Activated naive CD8-positive, alpha-beta T cell treated with anti-CD3 and anti-CD28 coated beads, Interleukin-2, amount 50 U/mL, for 24 hours (primary cell): ENCODE measurements around the gene POMT2.
"Not testable (repeated sequence)": the region's sequence is repeated elsewhere in the genome, so short reads cannot be mapped to it uniquely, and the experiment has no call there.

ENCODE experiments used
- ATAC-seq: fragments of 150-1000 bp; cut with Tn5 transposase; one replicate; pipeline ENCODE4 v1.10.0; 2021
- DNase-seq: peaks from one replicate; pipeline ENCODE4 v3.0.0; 2021
- H3K27ac Mint-ChIP-seq: one replicate; pipeline ENCODE4 v1.8.0; 2021; ENCODE audit warnings: mild to moderate bottlenecking, mixed read lengths
- H3K27me3 Mint-ChIP-seq: one replicate; pipeline ENCODE4 v1.8.0; 2021; ENCODE audit warnings: mixed read lengths
- H3K36me3 Mint-ChIP-seq: one replicate; pipeline ENCODE4 v1.8.0; 2021; ENCODE audit warnings: low read depth, mixed read lengths
- H3K4me1 Mint-ChIP-seq: one replicate; pipeline ENCODE4 v1.8.0; 2021; ENCODE audit warnings: mixed read lengths
- H3K4me3 Mint-ChIP-seq: one replicate; pipeline ENCODE4 v1.8.0; 2021; ENCODE audit warnings: mild to moderate bottlenecking, moderate library complexity, mixed read lengths
- H3K9me3 Mint-ChIP-seq: one replicate; pipeline ENCODE4 v1.8.0; 2021; ENCODE audit warnings: mixed read lengths

POMT2 gene

GRCh38 chr14:77337880-77338279, 17.2 kb upstream of the POMT2 start:
- Mint-ChIP-seq H3K27me3 (no peaks in the 10 kb centered on the region), H3K9me3 (no peaks in the 10 kb centered on the region), H3K4me1 (no peaks in the 10 kb centered on the region), H3K4me3 (no peak overlapping the region), H3K27ac (no peak overlapping the region), H3K36me3 (peaks cover 14% of the 10 kb centered on the region)
- no peak for DNase-seq
- no peak for ATAC-seq

DNA sequence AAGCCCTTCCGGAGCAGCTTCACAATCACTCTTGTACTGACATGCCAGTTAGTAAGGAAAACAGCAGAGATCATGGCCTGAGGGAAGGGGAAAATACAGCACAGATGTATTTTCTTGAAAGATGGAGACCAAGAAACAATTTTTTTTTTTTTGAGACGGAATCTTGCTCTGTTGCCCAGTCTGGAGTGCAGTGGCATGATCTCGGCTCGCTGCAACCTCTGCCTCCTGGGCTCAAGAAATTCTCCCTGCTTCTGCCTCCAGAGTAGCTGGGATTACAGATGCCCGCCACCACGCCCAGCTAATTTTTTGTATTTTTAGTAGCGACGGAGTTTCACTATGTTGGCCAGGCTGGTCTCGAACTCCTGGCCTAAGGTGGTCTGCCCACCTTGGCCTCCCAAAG, 16.6 kb upstream of the POMT2 start:
- H3K27ac Mint-ChIP-seq, ATAC-seq, H3K9me3 Mint-ChIP-seq, H3K4me1 Mint-ChIP-seq, H3K4me3 Mint-ChIP-seq, H3K27me3 Mint-ChIP-seq, DNase-seq: not testable (repeated sequence)
- H3K36me3 Mint-ChIP-seq: peaks cover 14% of the 10 kb centered on the region

DNA sequence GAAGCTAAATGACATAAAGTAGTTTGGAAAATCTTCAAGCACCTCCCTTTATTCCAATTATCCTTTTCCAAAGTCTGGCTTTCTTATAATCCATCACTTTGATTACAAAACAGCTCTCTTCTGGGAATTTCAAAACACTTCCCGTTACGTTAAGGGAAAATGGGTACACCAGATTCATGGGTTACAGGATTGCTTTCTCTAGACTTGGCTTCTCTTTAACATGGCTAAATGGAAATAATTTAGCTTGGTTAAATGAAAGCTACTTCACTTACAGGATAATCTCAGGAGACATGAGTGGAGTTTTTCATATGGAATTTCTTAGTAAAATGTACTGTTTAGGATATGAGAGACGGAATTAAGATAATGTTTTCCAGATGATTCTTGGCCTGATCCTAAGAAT, 14.9 kb upstream of the POMT2 start:
- no peak overlapping the region for H3K4me3 Mint-ChIP-seq
- no peaks in the 10 kb centered on the region for H3K9me3 Mint-ChIP-seq
- H3K27ac Mint-ChIP-seq: no peak overlapping the region
- DNase-seq (no peak), ATAC-seq (no peak)
- H3K4me1 Mint-ChIP-seq: no peaks in the 10 kb centered on the region
- H3K27me3 Mint-ChIP-seq: no peaks in the 10 kb centered on the region
- peaks cover 9% of the 10 kb centered on the region for H3K36me3 Mint-ChIP-seq

DNA sequence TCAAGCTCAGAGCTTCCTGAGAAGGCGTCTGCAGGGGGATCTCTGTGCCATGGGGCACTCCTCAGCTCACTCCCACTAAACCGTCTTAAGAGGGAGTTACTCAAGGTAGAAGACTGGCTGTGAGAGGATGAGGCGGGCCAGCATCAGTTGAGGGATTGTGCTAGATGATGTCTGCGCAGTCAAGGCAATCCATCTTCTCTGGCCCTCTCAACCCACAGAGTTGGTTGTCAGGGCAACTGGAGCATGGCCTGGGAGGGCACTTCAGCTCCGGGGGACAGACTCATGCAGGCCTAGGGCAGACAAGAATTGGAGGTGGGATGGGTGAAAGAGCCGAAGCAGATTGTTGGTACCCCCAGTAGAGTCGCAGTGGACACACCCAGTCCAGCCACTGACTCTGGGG, 9.2 kb upstream of the POMT2 start:
- no peak for DNase-seq
- Mint-ChIP-seq H3K36me3 (no peaks in the 10 kb centered on the region), H3K27me3 (no peaks in the 10 kb centered on the region), H3K4me3 (no peak overlapping the region), H3K9me3 (no peaks in the 10 kb centered on the region), H3K27ac (no peak overlapping the region), H3K4me1 (no peaks in the 10 kb centered on the region)
- ATAC-seq: no peak

GRCh38 chr14:77327111-77327510, 6.4 kb upstream of the POMT2 start:
- Mint-ChIP-seq H3K27me3 (no peaks in the 10 kb centered on the region), H3K27ac (no peak overlapping the region)
- ATAC-seq: no peak

DNA sequence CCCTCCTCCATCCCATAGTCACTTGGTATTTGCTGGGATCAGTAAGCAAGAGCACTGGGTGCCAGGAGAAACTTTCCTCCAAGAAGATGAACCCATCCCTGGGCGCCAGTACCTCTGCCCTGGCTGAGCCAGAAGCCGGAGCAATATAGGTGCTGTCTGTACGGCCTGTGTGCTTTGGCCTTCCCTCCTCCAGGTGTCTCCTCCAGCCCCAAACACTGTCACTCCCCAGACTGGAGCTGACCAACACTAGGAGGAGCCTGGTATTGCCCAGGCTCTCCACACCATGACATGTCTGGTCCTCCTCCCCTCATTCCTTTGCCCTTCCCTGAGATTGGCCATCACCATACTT, 5.0 kb upstream of the POMT2 start:
- no peaks in the 10 kb centered on the region for H3K9me3 Mint-ChIP-seq
- H3K27ac Mint-ChIP-seq: no peak overlapping the region
- H3K4me3 Mint-ChIP-seq: no peak overlapping the region
- no peak for DNase-seq
- ATAC-seq: no peak
- H3K4me1 Mint-ChIP-seq: peaks cover 14% of the 10 kb centered on the region
- no peaks in the 10 kb centered on the region for H3K27me3 Mint-ChIP-seq
- no peaks in the 10 kb centered on the region for H3K36me3 Mint-ChIP-seq

More at GRCh38 chr14:77327111-77327510, 6.4 kb upstream of the POMT2 start:
- DNase-seq: no peak
- Mint-ChIP-seq H3K36me3 (no peaks in the 10 kb centered on the region), H3K4me3 (no peak overlapping the region), H3K9me3 (no peaks in the 10 kb centered on the region), H3K4me1 (peaks cover 5% of the 10 kb centered on the region)

- H3K4me1 Mint-ChIP-seq: peaks cover 16% of the 10 kb centered on the region
- ATAC-seq (no peak), DNase-seq (no peak)
- H3K36me3 Mint-ChIP-seq: no peaks in the 10 kb centered on the region
- H3K27me3 Mint-ChIP-seq: no peaks in the 10 kb centered on the region
- H3K9me3 Mint-ChIP-seq: no peaks in the 10 kb centered on the region
- no peak overlapping the region for H3K4me3 Mint-ChIP-seq
- no peak overlapping the region for H3K27ac Mint-ChIP-seq
These were observed 4.4 kb upstream of the POMT2 start for GRCh38 chr14:77324816-77325745.

- Mint-ChIP-seq H3K4me3 (no peak overlapping the region), H3K9me3 (no peaks in the 10 kb centered on the region), H3K36me3 (no peaks in the 10 kb centered on the region), H3K27ac (no peak overlapping the region), H3K27me3 (no peaks in the 10 kb centered on the region), H3K4me1 (peaks cover 22% of the 10 kb centered on the region)
- ATAC-seq: no peak
- DNase-seq: no peak
These were observed 3.6 kb upstream of the POMT2 start for GRCh38 chr14:77324289-77324688.

DNA sequence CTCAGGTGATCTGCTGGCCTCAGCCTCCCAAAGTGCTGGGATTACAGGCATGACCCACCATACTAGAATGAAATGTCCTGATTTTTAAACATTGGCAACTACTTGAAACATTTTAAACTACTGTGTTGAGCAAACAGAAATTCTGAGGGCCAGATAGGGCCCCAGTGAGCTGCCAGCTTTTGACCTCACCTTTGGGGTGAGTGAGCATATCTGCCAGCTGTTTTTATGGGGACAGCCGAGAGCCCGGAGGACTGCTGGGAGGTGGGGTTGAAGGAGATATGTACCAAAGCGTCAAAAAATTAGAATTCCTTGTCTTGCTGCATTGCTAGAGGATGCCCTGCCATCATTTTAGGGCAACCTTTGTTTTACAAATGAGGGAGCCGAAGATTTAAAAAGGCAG, 2.9 kb upstream of the POMT2 start:
- peaks cover 23% of the 10 kb centered on the region for H3K4me1 Mint-ChIP-seq
- ATAC-seq (no peak), DNase-seq (no peak)
- no peaks in the 10 kb centered on the region for H3K36me3 Mint-ChIP-seq
- H3K4me3 Mint-ChIP-seq: no peak overlapping the region
- no peaks in the 10 kb centered on the region for H3K27me3 Mint-ChIP-seq
- H3K27ac Mint-ChIP-seq: no peak overlapping the region
- no peaks in the 10 kb centered on the region for H3K9me3 Mint-ChIP-seq

GRCh38 chr14:77322951-77323350, 2.3 kb upstream of the POMT2 start:
- no peak for DNase-seq
- Mint-ChIP-seq H3K27me3 (no peaks in the 10 kb centered on the region), H3K4me1 (peaks cover 23% of the 10 kb centered on the region), H3K9me3 (no peaks in the 10 kb centered on the region), H3K36me3 (no peaks in the 10 kb centered on the region), H3K4me3 (no peak overlapping the region), H3K27ac (no peak overlapping the region)
- ATAC-seq: no peak

GRCh38 chr14:77322250-77322902, 1.7 kb upstream of the POMT2 start:
- H3K4me1 Mint-ChIP-seq: peaks cover 23% of the 10 kb centered on the region
- H3K27ac Mint-ChIP-seq: peak overlapping the region; percentile 99
- DNase-seq (no peak), ATAC-seq (no peak)
- no peaks in the 10 kb centered on the region for H3K27me3 Mint-ChIP-seq
- H3K36me3 Mint-ChIP-seq: no peaks in the 10 kb centered on the region
- peak overlapping the region; percentile 97 for H3K4me3 Mint-ChIP-seq
- H3K9me3 Mint-ChIP-seq: no peaks in the 10 kb centered on the region

GRCh38 chr14:77319422-77319821, 1.3 kb downstream of the POMT2 start:
- H3K36me3 Mint-ChIP-seq: no peaks in the 10 kb centered on the region
- H3K9me3 Mint-ChIP-seq: no peaks in the 10 kb centered on the region
- no peak for ATAC-seq
- no peak overlapping the region for H3K27ac Mint-ChIP-seq
- H3K27me3 Mint-ChIP-seq: no peaks in the 10 kb centered on the region
- H3K4me1 Mint-ChIP-seq: peaks cover 23% of the 10 kb centered on the region
- no peak for DNase-seq
- no peak overlapping the region for H3K4me3 Mint-ChIP-seq

GRCh38 chr14:77318756-77319155, 1.9 kb downstream of the POMT2 start:
- H3K36me3 Mint-ChIP-seq, ATAC-seq, H3K27me3 Mint-ChIP-seq, DNase-seq, H3K27ac Mint-ChIP-seq, H3K4me3 Mint-ChIP-seq, H3K9me3 Mint-ChIP-seq: not testable (repeated sequence)
- H3K4me1 Mint-ChIP-seq: peaks cover 23% of the 10 kb centered on the region

GRCh38 chr14:77318006-77318553, 2.6 kb downstream of the POMT2 start:
- Mint-ChIP-seq H3K4me3 (no peak overlapping the region), H3K27ac (no peak overlapping the region), H3K9me3 (no peaks in the 10 kb centered on the region), H3K36me3 (no peaks in the 10 kb centered on the region), H3K4me1 (peaks cover 23% of the 10 kb centered on the region), H3K27me3 (no peaks in the 10 kb centered on the region)
- DNase-seq: no peak
- ATAC-seq: no peak

- Mint-ChIP-seq H3K4me1 (peaks cover 16% of the 10 kb centered on the region), H3K27me3 (no peaks in the 10 kb centered on the region), H3K4me3 (no peak overlapping the region), H3K27ac (no peak overlapping the region), H3K9me3 (no peaks in the 10 kb centered on the region), H3K36me3 (no peaks in the 10 kb centered on the region)
- no peak for ATAC-seq
- DNase-seq: no peak
These were observed 3.8 kb downstream of the POMT2 start for GRCh38 chr14:77316872-77317301.
